H9 (cell line): ENCODE measurements around the gene PTPN11. TPM values are rescaled to one million over a fixed set of nuclear protein-coding genes. Genes with fewer than 3 reads are reported as not detected.

Experiments
- DNase-seq: peaks from one replicate; pipeline ENCODE4 v3.0.0-alpha.2; 2017
- H2AFZ ChIP-seq: one replicate; pipeline ENCODE4 v1.6.1; 2013; ENCODE audit warnings: mild to moderate bottlenecking, low read length, control low read depth, moderate library complexity
- H2AK5ac ChIP-seq: 2 replicates; pipeline ENCODE4 v1.6.1; 2013; ENCODE audit warnings: low read length, control low read depth, mixed read lengths; ENCODE audit not compliant: insufficient read length
- H2BK120ac ChIP-seq: one replicate; pipeline ENCODE4 v1.6.1; 2013; ENCODE audit warnings: low read depth, mild to moderate bottlenecking, low read length, control low read depth, inconsistent platforms; ENCODE audit not compliant: poor library complexity, severe bottlenecking
- H2BK12ac ChIP-seq: 2 replicates; pipeline ENCODE4 v1.6.1; 2013; ENCODE audit warnings: low read length, control low read depth, mixed read lengths, low read depth; ENCODE audit not compliant: insufficient read length
- H2BK15ac ChIP-seq: 2 replicates; pipeline ENCODE4 v1.6.1; 2013; ENCODE audit warnings: low read depth, low read length, control low read depth
- H2BK20ac ChIP-seq: one replicate; pipeline ENCODE4 v1.6.1; 2013; ENCODE audit warnings: low read depth, mild to moderate bottlenecking, low read length, control low read depth, inconsistent platforms; ENCODE audit not compliant: poor library complexity, severe bottlenecking
- H2BK5ac ChIP-seq: 2 replicates; pipeline ENCODE4 v1.6.1; 2013; ENCODE audit warnings: low read length, control low read depth, mixed read lengths; ENCODE audit not compliant: insufficient read length
- H3K14ac ChIP-seq: 2 replicates; pipeline ENCODE4 v1.6.1; 2013; ENCODE audit warnings: low read length, control low read depth; ENCODE audit not compliant: insufficient read depth
- H3K18ac ChIP-seq: 2 replicates; pipeline ENCODE4 v1.6.1; 2013; ENCODE audit warnings: low read depth, mild to moderate bottlenecking, mixed read lengths, low read length, control low read depth; ENCODE audit not compliant: insufficient read length
- H3K23ac ChIP-seq: 2 replicates; pipeline ENCODE4 v1.6.1; 2013; ENCODE audit warnings: low read length, control low read depth, mixed read lengths, low read depth; ENCODE audit not compliant: insufficient read length
- H3K23me2 ChIP-seq: 2 replicates; pipeline ENCODE4 v1.6.1; 2013; ENCODE audit warnings: low read depth, mild to moderate bottlenecking, mixed read lengths, low read length, control low read depth; ENCODE audit not compliant: insufficient read length, poor library complexity, severe bottlenecking
- H3K27ac ChIP-seq: 2 replicates; pipeline ENCODE4 v1.5.1; 2013; ENCODE audit warnings: low read length, control low read depth, mixed read lengths, low read depth; ENCODE audit not compliant: insufficient read length
- H3K27me3 ChIP-seq: 2 replicates; pipeline ENCODE4 v1.6.1; 2013; ENCODE audit warnings: low read length, control low read depth, inconsistent platforms; ENCODE audit not compliant: insufficient read depth
- H3K4ac ChIP-seq: 2 replicates; pipeline ENCODE4 v1.6.1; 2013; ENCODE audit warnings: low read depth, mild to moderate bottlenecking, control low read depth, inconsistent platforms, low read length, moderate library complexity
- H3K4me1 ChIP-seq: 2 replicates; pipeline ENCODE4 v1.6.1; 2013; ENCODE audit warnings: low read length, control low read depth, inconsistent platforms; ENCODE audit not compliant: insufficient read depth
- H3K4me2 ChIP-seq: 2 replicates; pipeline ENCODE4 v1.6.1; 2013; ENCODE audit warnings: low read length, control low read depth, mixed read lengths; ENCODE audit not compliant: insufficient read length, insufficient read depth
- H3K56ac ChIP-seq: 2 replicates; pipeline ENCODE4 v1.6.1; 2013; ENCODE audit warnings: low read depth, mild to moderate bottlenecking, mixed read lengths, low read length, control low read depth; ENCODE audit not compliant: insufficient read length
- H3K79me1 ChIP-seq: 2 replicates; pipeline ENCODE4 v1.6.1; 2013; ENCODE audit warnings: low read depth, mild to moderate bottlenecking, moderate library complexity, low read length, control low read depth, inconsistent platforms; ENCODE audit not compliant: insufficient read depth, poor library complexity, severe bottlenecking
- H3K79me2 ChIP-seq: 2 replicates; pipeline ENCODE4 v1.6.1; 2013; ENCODE audit warnings: low read length, control low read depth, inconsistent platforms; ENCODE audit not compliant: insufficient read depth
- H3K9ac ChIP-seq: 2 replicates; pipeline ENCODE4 v1.6.1; 2013; ENCODE audit warnings: low read length, control low read depth, mixed read lengths; ENCODE audit not compliant: insufficient read length; ENCODE audit errors: extremely low read depth
- H3K9me3 ChIP-seq: one replicate; pipeline ENCODE4 v1.6.1; 2013; ENCODE audit warnings: low read depth, low read length, inconsistent platforms; ENCODE audit not compliant: control insufficient read depth
- H3T11ph ChIP-seq: one replicate; pipeline ENCODE4 v1.6.1; 2013; ENCODE audit warnings: mild to moderate bottlenecking, low read length, control low read depth, inconsistent platforms
- H4K20me1 ChIP-seq: one replicate; pipeline ENCODE4 v1.6.1; 2013; ENCODE audit not compliant: control insufficient read depth, insufficient read length, insufficient read depth
- H4K5ac ChIP-seq: 2 replicates; pipeline ENCODE4 v1.6.1; 2013; ENCODE audit warnings: low read depth, mild to moderate bottlenecking, mixed read lengths, low read length, control low read depth; ENCODE audit not compliant: insufficient read length
- H4K8ac ChIP-seq: replicated peaks from 2 replicates; pipeline ENCODE4 v1.6.1; 2013; ENCODE audit warnings: low read length, control low read depth, mixed read lengths, low read depth; ENCODE audit not compliant: insufficient read length
- H4K91ac ChIP-seq: 2 replicates; pipeline ENCODE4 v1.6.1; 2013; ENCODE audit warnings: low read depth, mild to moderate bottlenecking, moderate library complexity, mixed read lengths, low read length, control low read depth; ENCODE audit not compliant: insufficient read length
- H3K27ac Mint-ChIP-seq, 3 experiments: 2 replicates in 2 of 3; 3 replicates in 1 of 3; pipeline ENCODE4 v1.8.0; 2020 to 2021; ENCODE audit warnings: mixed read lengths in 3 of 3, mild to moderate bottlenecking in 1 of 3, moderate library complexity in 1 of 3
- H3K27me3 Mint-ChIP-seq: 2 replicates; pipeline ENCODE4 v1.8.0; 2021; ENCODE audit warnings: low read depth, mild to moderate bottlenecking, moderate library complexity, mixed read lengths
- H3K36me3 Mint-ChIP-seq, 3 experiments: 2 replicates in 2 of 3; 3 replicates in 1 of 3; pipeline ENCODE4 v1.8.0; 2020 to 2021; ENCODE audit warnings: low read depth in 3 of 3, mixed read lengths in 3 of 3; ENCODE audit not compliant: insufficient read depth in 1 of 3
- H3K4me1 Mint-ChIP-seq, 2 experiments: 2 replicates each; pipeline ENCODE4 v1.8.0; 2020; ENCODE audit warnings: mixed read lengths in 2 of 2
- H3K4me3 Mint-ChIP-seq, 2 experiments: 2 replicates in 1 of 2; 3 replicates in 1 of 2; pipeline ENCODE4 v1.8.0; 2020 to 2021; ENCODE audit warnings: mild to moderate bottlenecking in 2 of 2, mixed read lengths in 2 of 2, moderate library complexity in 1 of 2
- H3K9me3 Mint-ChIP-seq, 2 experiments: 2 replicates in 1 of 2; 3 replicates in 1 of 2; pipeline ENCODE4 v1.8.0; 2020; ENCODE audit warnings: mild to moderate bottlenecking in 2 of 2, mixed read lengths in 2 of 2, moderate library complexity in 1 of 2
- CTCF ChIP-seq: fragments of 200-600 bp; sonication (generic); conservative IDR thresholded peaks from 3 replicates; pipeline ENCODE4 v1.8.0; 2021; ENCODE audit warnings: antibody characterized with exemption, mild to moderate bottlenecking
- WGBS: extraction: QIAGEN DNeasy Blood & Tissue Kit; methylation state at CpG from one replicate; pipeline ENCODE4 v1.1.7; 2013; ENCODE audit warnings: missing lambda C conversion rate, low lambda C conversion rate, mixed read lengths; ENCODE audit not compliant: insufficient read length; ENCODE audit errors: extremely low coverage; 5-methylcytosine and 5-hydroxymethylcytosine counted together
- total RNA-seq: library from RNA; stranded (reverse); gene quantifications from 2 replicates; pipeline ENCODE4 v1.2.1, GENCODE V29; 2021

PTPN11 gene
- total RNA-seq, 1 experiment from 2014 or later: 112 TPM

- Histone ChIP-seq H3K56ac (no peak overlapping the region), H2AK5ac (no peak overlapping the region), H2BK12ac (no peak overlapping the region), H3K4me2 (no peak overlapping the region), H2BK5ac (no peak overlapping the region), H4K91ac (no peak overlapping the region), H3K4ac (no peak overlapping the region), H3K18ac (no peak overlapping the region), H4K20me1 (peaks cover 2% of the 10 kb centered on the region), H2BK15ac (no peak overlapping the region), H3K9me3 (no peaks in the 10 kb centered on the region), H3K27ac (no peak overlapping the region), H3K79me1 (peaks cover 9% of the 10 kb centered on the region), H3K23ac (no peak overlapping the region), H4K8ac (no peak overlapping the region), H3K9ac (no peak overlapping the region), H2BK120ac (no peak overlapping the region), H3K27me3 (no peaks in the 10 kb centered on the region), H3T11ph (no peak overlapping the region), H3K4me1 (no peaks in the 10 kb centered on the region), H2BK20ac (no peak overlapping the region), H3K79me2 (peaks cover 31% of the 10 kb centered on the region), H2AFZ (no peak overlapping the region), H3K23me2 (peaks cover 3% of the 10 kb centered on the region), H4K5ac (no peak overlapping the region), H3K14ac (no peak overlapping the region)
- Mint-ChIP-seq H3K27ac (peak overlapping the region in 1 of 3 experiments; percentile 30; a peak in 4 of 7 replicates), H3K4me1 (peaks cover 10 to 13% of the 10 kb centered on the region in 2 experiments; a peak in 2 of 4 replicates), H3K36me3 (peaks cover 0 to 7% (median 7%) of the 10 kb centered on the region in 3 experiments; a peak in 4 of 7 replicates), H3K9me3 (peaks cover 0 to 3% of the 10 kb centered on the region in 2 experiments; a peak in 1 of 5 replicates), H3K4me3 (peak overlapping the region; percentile 90 to 94), H3K27me3 (no peaks in the 10 kb centered on the region)
- no peak for DNase-seq
- WGBS: no CpG with 5 or more reads among the region's 3 CpGs
- TF ChIP-seq CTCF: no peak
Observed at GRCh38 chr12:112420740-112421139, 2.0 kb downstream of the PTPN11 start.
